CD8-positive, alpha-beta memory T cell (primary cell): Measurements from ENCODE around the gene ZNF205. TPM values are rescaled to one million over a fixed set of nuclear protein-coding genes. Genes with fewer than 3 reads are reported as not detected.
"Not testable (repeated sequence)": the region's sequence is repeated elsewhere in the genome, so short reads cannot be mapped to it uniquely, and the experiment has no call there.

Experiments used
- CTCF ChIA-PET: fragments of 350-600 bp; sonication (Branson Sonifier 250); formaldehyde crosslinking; loops from one replicate; lab custom pipeline; 2021; ENCODE audit warnings: antibody characterized with exemption; lab: Charles Lee
- POLR2A ChIA-PET: fragments of 350-600 bp; sonication (Branson Sonifier 250); formaldehyde crosslinking; loops from one replicate; lab custom pipeline; 2021; ENCODE audit warnings: antibody characterized with exemption; lab: Charles Lee
- DNase-seq, 5 donors: peaks; one replicate each; pipeline versions ENCODE4 v3.0.0 to v3.0.0-alpha.2; 2020 to 2022; ENCODE audit warnings: mixed read lengths in 1 of 5
- H3K27ac ChIP-seq: one replicate; pipeline ENCODE4 v1.7.0; 2013; ENCODE audit warnings: low read depth, mild to moderate bottlenecking, low read length, moderate library complexity
- H3K27me3 ChIP-seq: 2 replicates; pipeline ENCODE4 v1.7.0; 2013; ENCODE audit warnings: low read length, mild to moderate bottlenecking; ENCODE audit not compliant: insufficient read depth, poor library complexity, severe bottlenecking
- H3K36me3 ChIP-seq: 2 replicates; pipeline ENCODE4 v1.7.0; 2013; ENCODE audit warnings: mild to moderate bottlenecking, low read length, moderate library complexity; ENCODE audit not compliant: insufficient read depth
- H3K4me1 ChIP-seq: 2 replicates; pipeline ENCODE4 v1.7.0; 2013; ENCODE audit warnings: mild to moderate bottlenecking, low read length, moderate library complexity; ENCODE audit not compliant: insufficient read depth
- H3K4me3 ChIP-seq: 2 replicates; pipeline ENCODE4 v1.7.0; 2013; ENCODE audit warnings: mild to moderate bottlenecking, low read length
- H3K9me3 ChIP-seq: 2 replicates; pipeline ENCODE4 v1.7.0; 2013; ENCODE audit warnings: mild to moderate bottlenecking, low read length
- H3K27ac Mint-ChIP-seq, 8 donors: one replicate each; pipeline ENCODE4 v1.8.0; 2020 to 2021; ENCODE audit warnings: mixed read lengths in 8 of 8, mild to moderate bottlenecking in 6 of 8, inconsistent platforms in 3 of 8, moderate library complexity in 3 of 8
- H3K27me3 Mint-ChIP-seq, 2 donors: one replicate each; pipeline ENCODE4 v1.8.0; 2020 to 2021; ENCODE audit warnings: mixed read lengths in 2 of 2, mild to moderate bottlenecking in 1 of 2, moderate library complexity in 1 of 2
- H3K36me3 Mint-ChIP-seq, 3 donors: one replicate each; pipeline ENCODE4 v1.8.0; 2020 to 2021; ENCODE audit warnings: mixed read lengths in 3 of 3, inconsistent platforms in 1 of 3, mild to moderate bottlenecking in 1 of 3
- H3K4me1 Mint-ChIP-seq, 3 donors: one replicate each; pipeline ENCODE4 v1.8.0; 2020 to 2021; ENCODE audit warnings: mixed read lengths in 3 of 3, inconsistent platforms in 1 of 3, mild to moderate bottlenecking in 1 of 3
- H3K4me3 Mint-ChIP-seq, 7 donors: one replicate each; pipeline ENCODE4 v1.8.0; 2020 to 2021; ENCODE audit warnings: mixed read lengths in 7 of 7, mild to moderate bottlenecking in 6 of 7, moderate library complexity in 4 of 7, inconsistent platforms in 2 of 7
- H3K9me3 Mint-ChIP-seq, 5 donors: one replicate each; pipeline ENCODE4 v1.8.0; 2020 to 2022; ENCODE audit warnings: mixed read lengths in 5 of 5, mild to moderate bottlenecking in 3 of 5, moderate library complexity in 2 of 5, inconsistent platforms in 1 of 5
- polyA plus RNA-seq: library from polyadenylated mRNA; unstranded; fragments of 300-500 nt; fragmentation: Illumina TruSeq; gene quantifications from one replicate; pipeline ENCODE4 v1.2.3, GENCODE V29; 2021
- total RNA-seq, 2 experiments: library from RNA; stranded (reverse); gene quantifications; one replicate each; pipeline ENCODE4 v1.2.3, GENCODE V29; 2021

Gene ZNF205
- total and polyA plus RNA-seq, 3 experiments from 2014 or later, result 0.11 TPM; not detected in 2

DNA sequence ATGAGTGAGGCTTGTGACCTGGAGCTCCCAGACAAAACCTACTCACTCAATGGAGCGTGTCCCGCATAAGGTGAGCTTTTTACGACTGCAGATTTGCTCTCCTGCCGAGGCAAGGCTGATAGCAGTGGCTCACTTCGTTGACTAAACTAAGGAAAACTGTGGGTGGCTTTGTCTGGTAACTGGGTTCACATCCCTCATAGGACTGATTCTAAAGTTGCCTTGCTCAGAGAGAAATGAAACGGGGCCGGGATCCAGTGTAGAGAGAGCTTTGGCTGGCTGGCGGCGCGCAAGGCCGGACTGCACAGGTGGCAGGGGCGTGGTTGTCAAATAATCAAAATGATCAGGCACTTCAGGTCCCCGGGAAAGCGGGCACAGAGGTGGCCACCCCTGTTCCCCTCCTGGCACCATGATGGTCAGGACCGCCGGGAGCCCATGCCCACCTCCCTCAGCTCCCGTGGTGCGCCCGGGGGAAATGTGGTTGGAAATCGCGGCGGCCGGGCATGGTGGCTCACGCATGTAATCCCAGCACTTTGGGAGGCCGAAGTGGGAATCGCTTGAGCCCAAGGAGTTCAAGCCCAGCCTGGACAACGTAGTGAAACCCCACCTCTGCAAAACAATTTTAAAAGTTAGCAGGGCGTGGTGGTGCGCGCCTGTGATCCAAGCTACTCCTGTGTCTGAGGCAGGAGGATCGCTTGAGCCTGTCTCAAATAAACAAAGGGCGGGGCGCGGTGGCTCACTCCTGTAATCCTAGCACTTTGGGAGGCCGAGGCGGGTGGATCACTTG is 49.0 kb downstream of the ZNF205 start:
- no peaks in the 10 kb centered on the region for H3K27me3 ChIP-seq
- Mint-ChIP-seq H3K27ac (peak overlapping the region in 2 of 8 donors; percentile 21 to 79), H3K9me3 (peaks cover 2 to 9% (median 7%) of the 10 kb centered on the region in 5 donors), H3K4me3 (peak overlapping the region in 5 of 7 donors; percentile 37 to 81 (median 55)), H3K4me1 (peaks cover 31 to 38% (median 34%) of the 10 kb centered on the region in 3 donors), H3K27me3 (peaks cover 0 to 16% of the 10 kb centered on the region in 2 donors), H3K36me3 (peaks cover 0 to 11% (median 4%) of the 10 kb centered on the region in 3 donors)
- H3K4me3 ChIP-seq, result no peak overlapping the region
- ChIA-PET POLR2A (interaction anchor here (1.3 kb wide), 1 partner anchor 10 kb away, joined by 5 read pairs; no protein-coding TSS in a partner anchor), CTCF (interaction anchor here (1.1 to 6.5 kb wide), 6 partner anchors 11 to 240 kb away, joined by 3 to 44 read pairs (median 3); partner anchors contain the start of genes ZNF174 and ZSCAN32)
- no peak overlapping the region for H3K27ac ChIP-seq
- no peaks in the 10 kb centered on the region for H3K9me3 ChIP-seq
- no peaks in the 10 kb centered on the region for H3K36me3 ChIP-seq
- no peak for DNase-seq
- H3K4me1 ChIP-seq, result peaks cover 29% of the 10 kb centered on the region

DNA sequence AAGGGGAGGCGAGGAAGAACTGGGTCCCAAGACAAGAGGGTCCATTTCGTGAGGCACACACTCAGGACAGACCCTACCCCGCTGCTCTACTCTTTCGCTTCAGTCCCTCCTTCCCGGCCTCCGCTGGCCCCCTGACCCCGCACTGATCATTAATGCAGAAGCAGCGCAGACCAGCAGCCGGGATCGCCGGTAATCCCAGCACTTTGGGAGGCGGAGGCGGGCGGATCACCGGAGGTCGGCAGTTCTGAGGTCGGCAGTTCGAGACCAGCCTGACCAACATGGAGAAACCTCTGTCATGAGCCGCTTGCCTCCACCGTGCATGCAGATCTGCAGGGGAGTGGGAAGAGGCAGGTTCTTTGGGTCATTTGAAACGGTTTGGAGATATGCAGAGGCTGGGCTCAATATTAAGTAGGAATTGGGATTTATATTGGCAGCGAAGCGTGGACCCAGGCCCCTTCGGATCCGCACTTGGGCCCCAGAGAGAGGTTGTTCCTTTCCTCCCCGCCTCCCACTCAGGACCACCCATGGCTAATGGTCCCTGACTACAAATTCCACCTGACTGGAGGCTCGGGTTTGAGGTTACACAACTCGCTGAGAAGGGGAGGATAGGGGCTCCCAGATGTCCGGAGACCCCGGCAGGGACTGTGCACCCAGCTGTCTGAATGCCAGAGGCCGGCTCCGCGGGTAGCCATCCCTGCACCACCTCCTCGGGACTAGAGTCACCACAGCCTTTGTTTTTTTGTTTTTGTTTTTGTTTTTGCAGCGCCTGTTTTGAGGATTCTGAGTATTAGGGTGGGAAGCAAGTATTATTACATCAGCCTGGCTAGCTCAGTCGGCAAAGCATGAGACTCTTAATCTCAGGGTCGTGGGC is 52.0 kb downstream of the ZNF205 start:
- Histone ChIP-seq H3K9me3 (no peaks in the 10 kb centered on the region), H3K4me3 (no peak overlapping the region), H3K4me1 (peaks cover 14% of the 10 kb centered on the region), H3K36me3 (no peaks in the 10 kb centered on the region), H3K27ac (no peak overlapping the region), H3K27me3 (no peaks in the 10 kb centered on the region)
- no peaks in the 10 kb centered on the region for H3K9me3 Mint-ChIP-seq
- peaks cover 0 to 5% of the 10 kb centered on the region in 2 donors for H3K27me3 Mint-ChIP-seq
- peaks cover 14 to 20% (median 17%) of the 10 kb centered on the region in 3 donors for H3K4me1 Mint-ChIP-seq
- no peak for DNase-seq
- H3K27ac Mint-ChIP-seq, result peak overlapping the region in 1 of 8 donors; percentile 62
- H3K36me3 Mint-ChIP-seq, result no peaks in the 10 kb centered on the region
- ChIA-PET POLR2A (no interaction called here), CTCF (interaction anchor here (1.2 to 2.4 kb wide), 6 partner anchors 11 to 105 kb away, joined by 3 to 15 read pairs (median 6); partner anchors contain the start of gene ZNF213)
- H3K4me3 Mint-ChIP-seq, result peak overlapping the region in 1 of 7 donors; percentile 50

DNA sequence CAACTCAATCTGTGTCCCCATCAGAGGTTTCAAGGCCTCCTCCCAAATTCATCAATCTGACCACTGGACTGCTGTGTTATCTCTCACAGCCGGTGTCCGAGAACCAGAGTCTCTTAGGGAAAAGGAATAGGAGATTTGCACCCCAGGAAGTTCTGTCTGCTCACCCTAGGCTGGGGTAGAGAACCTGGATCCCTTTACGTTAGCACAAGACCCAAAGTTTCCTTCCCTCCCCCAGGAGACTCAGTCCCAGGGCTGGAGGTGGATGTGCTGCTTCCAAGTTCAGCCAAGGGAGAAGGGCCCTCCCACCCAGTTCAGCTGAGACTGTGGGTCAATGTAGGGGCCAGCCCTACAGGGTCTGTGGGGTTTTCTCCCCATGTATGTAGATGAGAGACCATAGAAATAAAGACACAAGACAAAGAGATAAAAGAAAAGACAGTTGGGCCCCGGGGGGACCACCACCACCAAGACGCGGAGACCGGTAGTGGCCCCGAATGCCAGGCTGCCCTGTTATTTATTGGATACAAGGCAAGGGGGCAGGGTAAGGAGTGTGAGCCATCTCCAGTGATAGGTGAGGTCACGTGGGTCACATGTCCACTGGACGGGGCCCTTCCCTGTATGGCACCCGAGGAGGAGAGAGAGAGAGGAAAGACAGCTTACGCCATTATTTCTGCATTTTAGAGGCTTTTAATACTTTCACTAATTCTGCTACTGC is 52.9 kb downstream of the ZNF205 start:
- Mint-ChIP-seq H3K27ac (peak overlapping the region; percentile 39 to 86 (median 82)), H3K36me3 (no peaks in the 10 kb centered on the region), H3K27me3 (peaks cover 0 to 1% of the 10 kb centered on the region in 2 donors), H3K4me3 (peak overlapping the region in 6 of 7 donors; percentile 50 to 83 (median 66)), H3K4me1 (peaks cover 10 to 16% (median 13%) of the 10 kb centered on the region in 3 donors), H3K9me3 (no peaks in the 10 kb centered on the region)
- peaks cover 5% of the 10 kb centered on the region for H3K4me1 ChIP-seq
- peak overlapping the region; percentile 54 for H3K27ac ChIP-seq
- no peaks in the 10 kb centered on the region for H3K27me3 ChIP-seq
- ChIA-PET POLR2A (no interaction called here), CTCF (interaction anchor here (0.6 to 2.4 kb wide), 11 partner anchors 10 to 164 kb away, joined by 3 to 15 read pairs (median 3); partner anchors contain the start of gene ZNF213)
- DNase-seq, result no peak
- no peaks in the 10 kb centered on the region for H3K36me3 ChIP-seq
- H3K4me3 ChIP-seq, result peak overlapping the region; percentile 58
- H3K9me3 ChIP-seq, result no peaks in the 10 kb centered on the region

- no peaks in the 10 kb centered on the region for H3K9me3 Mint-ChIP-seq
- H3K27me3 Mint-ChIP-seq, result peaks cover 5 to 6% of the 10 kb centered on the region in 2 donors
- POLR2A ChIA-PET, result interaction anchor here (0.5 to 0.8 kb wide), 2 partner anchors 14 to 18 kb away, joined by 3 read pairs; no protein-coding TSS in a partner anchor
- Histone ChIP-seq H3K4me3 (no peak overlapping the region), H3K27me3 (peaks cover 4% of the 10 kb centered on the region), H3K4me1 (peaks cover 16% of the 10 kb centered on the region), H3K9me3 (no peaks in the 10 kb centered on the region), H3K27ac (no peak overlapping the region), H3K36me3 (no peaks in the 10 kb centered on the region)
- CTCF ChIA-PET, result interaction anchor here (0.8 to 2.4 kb wide), 7 partner anchors 32 to 163 kb away, joined by 3 to 15 read pairs (median 5); partner anchors contain the start of gene ZNF213
- peaks cover 21 to 25% (median 23%) of the 10 kb centered on the region in 3 donors for H3K4me1 Mint-ChIP-seq
- H3K36me3 Mint-ChIP-seq, result no peaks in the 10 kb centered on the region
- no peak for DNase-seq
- H3K4me3 Mint-ChIP-seq, result peak overlapping the region in 2 of 7 donors; percentile 1 to 7
- H3K27ac Mint-ChIP-seq, result peak overlapping the region in 3 of 8 donors; percentile 31 to 68 (median 48)
These were observed 54.1 kb downstream of the ZNF205 start for GRCh38 chr16:3166505-3166886.

DNA sequence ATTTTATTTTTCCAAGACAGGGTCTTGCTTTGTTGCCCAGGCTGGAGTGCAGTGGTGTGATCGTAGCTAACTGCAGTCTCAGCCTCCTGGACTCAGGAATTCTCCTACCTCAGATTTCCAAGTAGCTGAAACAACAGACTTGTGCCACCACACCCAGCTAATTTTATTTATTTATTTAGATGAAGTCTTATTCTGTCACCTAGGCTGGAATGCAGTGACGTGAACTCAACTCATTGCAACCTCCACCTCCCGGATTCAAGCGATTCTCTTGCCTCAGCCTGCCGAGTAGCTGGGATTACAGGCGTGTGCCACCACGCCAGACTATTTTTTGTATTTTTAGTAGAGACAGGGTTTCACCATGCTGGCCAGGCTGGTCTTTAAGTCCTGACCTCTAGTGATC is 56.3 kb downstream of the ZNF205 start:
- H3K27ac ChIP-seq, DNase-seq, H3K27ac Mint-ChIP-seq, H3K9me3 Mint-ChIP-seq, H3K36me3 Mint-ChIP-seq, H3K9me3 ChIP-seq, H3K36me3 ChIP-seq, H3K4me3 ChIP-seq: not testable (repeated sequence)
- peaks cover 16% of the 10 kb centered on the region for H3K27me3 ChIP-seq
- peaks cover 27 to 37% (median 35%) of the 10 kb centered on the region in 3 donors for H3K4me1 Mint-ChIP-seq
- peak overlapping the region in 1 of 7 donors; percentile 25 for H3K4me3 Mint-ChIP-seq
- CTCF ChIA-PET, result interaction anchor here (1.1 to 5.5 kb wide), 5 partner anchors 39 to 139 kb away, joined by 3 to 48 read pairs (median 4); no protein-coding TSS in a partner anchor
- H3K27me3 Mint-ChIP-seq, result peaks cover 10 to 15% of the 10 kb centered on the region in 2 donors
- POLR2A ChIA-PET, result interaction anchor here (0.6 to 2.4 kb wide), 2 partner anchors 18 to 144 kb away, joined by 6 to 8 read pairs; no protein-coding TSS in a partner anchor
- H3K4me1 ChIP-seq, result peaks cover 29% of the 10 kb centered on the region

Other genes with a start within 250 kb of the ZNF205 start
- 10 to 100 TPM; 24.7 to 27.2 TPM for gene FLYWCH2, start 229.4 kb upstream of the ZNF205 start, total RNA-seq
- 24.0 TPM for gene FLYWCH2, start 229.4 kb upstream of the ZNF205 start, polyA plus RNA-seq
- gene FLYWCH1, start 200.7 kb upstream of the ZNF205 start, total RNA-seq, result 10 to 100 TPM; 37.2 to 39.8 TPM
- 20.9 TPM for gene FLYWCH1, start 200.7 kb upstream of the ZNF205 start, polyA plus RNA-seq
- gene KREMEN2, start 148.3 kb upstream of the ZNF205 start, total RNA-seq, result not detected
- not detected for gene KREMEN2, start 148.3 kb upstream of the ZNF205 start, polyA plus RNA-seq
- gene PAQR4, start 143.2 kb upstream of the ZNF205 start, total RNA-seq, result 10 to 100 TPM; 38.7 to 39.0 TPM
- 1.5 TPM for gene PAQR4, start 143.2 kb upstream of the ZNF205 start, polyA plus RNA-seq
- gene PKMYT1, start 132.1 kb upstream of the ZNF205 start, total RNA-seq, result 100 to 1,000 TPM; 103 to 112 TPM
- 0.18 TPM for gene PKMYT1, start 132.1 kb upstream of the ZNF205 start, polyA plus RNA-seq
- not detected for gene CLDN9, start 99.7 kb upstream of the ZNF205 start, total RNA-seq
- not detected for gene CLDN9, start 99.7 kb upstream of the ZNF205 start, polyA plus RNA-seq
- not detected for gene CLDN6, start 94.4 kb upstream of the ZNF205 start, total RNA-seq
- not detected for gene CLDN6, start 94.4 kb upstream of the ZNF205 start, polyA plus RNA-seq
- 1 to 10 TPM; 3.7 to 4.5 TPM for gene TNFRSF12A, start 92.2 kb upstream of the ZNF205 start, total RNA-seq
- gene TNFRSF12A, start 92.2 kb upstream of the ZNF205 start, polyA plus RNA-seq, result 2.1 TPM
- gene HCFC1R1, start 88.6 kb upstream of the ZNF205 start, total RNA-seq, result 10 to 100 TPM; 25.6 to 26.3 TPM
- 23.7 TPM for gene HCFC1R1, start 88.6 kb upstream of the ZNF205 start, polyA plus RNA-seq
- gene THOC6, start 88.6 kb upstream of the ZNF205 start, total RNA-seq, result 10 to 100 TPM; 56.8 to 59.4 TPM
- 46.2 TPM for gene THOC6, start 88.6 kb upstream of the ZNF205 start, polyA plus RNA-seq
- not detected for gene BICDL2, start 75.6 kb upstream of the ZNF205 start, total RNA-seq
- gene BICDL2, start 75.6 kb upstream of the ZNF205 start, polyA plus RNA-seq, result not detected
- 1 to 10 TPM; 1.5 to 1.9 TPM for gene MMP25, start 66.0 kb upstream of the ZNF205 start, total RNA-seq
- 0.90 TPM for gene MMP25, start 66.0 kb upstream of the ZNF205 start, polyA plus RNA-seq
- 100 to 1,000 TPM; 975 to 992 TPM for gene IL32, start 46.9 kb upstream of the ZNF205 start, total RNA-seq
- gene IL32, start 46.9 kb upstream of the ZNF205 start, polyA plus RNA-seq, result 3,843 TPM
- gene ZSCAN10, start 13.3 kb upstream of the ZNF205 start, total RNA-seq, result under 1 TPM in 1 of 2 experiments, not detected in 1; 0.15 TPM
- gene ZSCAN10, start 13.3 kb upstream of the ZNF205 start, polyA plus RNA-seq, result not detected
- gene ZNF213, start 22.4 kb downstream of the ZNF205 start, total RNA-seq, result 10 to 100 TPM; 10.4 to 10.5 TPM
- 3.8 TPM for gene ZNF213, start 22.4 kb downstream of the ZNF205 start, polyA plus RNA-seq
- not detected for gene OR1F1, start 75.6 kb downstream of the ZNF205 start, total RNA-seq
- gene OR1F1, start 75.6 kb downstream of the ZNF205 start, polyA plus RNA-seq, result not detected
- gene ZNF200, start 122.6 kb downstream of the ZNF205 start, total RNA-seq, result 10 to 100 TPM; 13.0 to 14.6 TPM
- gene ZNF200, start 122.6 kb downstream of the ZNF205 start, polyA plus RNA-seq, result 11.2 TPM
- under 1 TPM in 1 of 2 experiments, not detected in 1; 0.18 TPM for gene MEFV, start 144.0 kb downstream of the ZNF205 start, total RNA-seq
- not detected for gene MEFV, start 144.0 kb downstream of the ZNF205 start, polyA plus RNA-seq
- gene ZNF263, start 170.9 kb downstream of the ZNF205 start, total RNA-seq, result 10 to 100 TPM; 29.2 to 35.1 TPM
- gene ZNF263, start 170.9 kb downstream of the ZNF205 start, polyA plus RNA-seq, result 47.7 TPM
- gene TIGD7, start 192.8 kb downstream of the ZNF205 start, total RNA-seq, result 1 to 10 TPM; 5.1 to 5.2 TPM
- gene TIGD7, start 192.8 kb downstream of the ZNF205 start, polyA plus RNA-seq, result 4.9 TPM
- 10 to 100 TPM; 37.9 to 42.0 TPM for gene ZNF75A, start 192.9 kb downstream of the ZNF205 start, total RNA-seq
- 22.7 TPM for gene ZNF75A, start 192.9 kb downstream of the ZNF205 start, polyA plus RNA-seq
- gene OR2C1, start 243.3 kb downstream of the ZNF205 start, total RNA-seq, result not detected
- 0.15 TPM for gene OR2C1, start 243.3 kb downstream of the ZNF205 start, polyA plus RNA-seq